Neuronal stem cell (in vitro differentiated cells): ENCODE measurements around the gene WDR36.

Source experiments
- DNase-seq: peaks from one replicate; pipeline ENCODE4 v3.0.0-alpha.2; 2013; ENCODE audit warnings: low spot score
- H2AFZ ChIP-seq: one replicate; pipeline ENCODE4 v1.6.1; 2013; ENCODE audit warnings: mild to moderate bottlenecking, low read length, inconsistent platforms
- H2AK5ac ChIP-seq: 2 replicates; pipeline ENCODE4 v1.6.1; 2013; ENCODE audit warnings: low read depth, mild to moderate bottlenecking, inconsistent platforms, low read length, moderate library complexity, mixed read lengths
- H2BK120ac ChIP-seq: 2 replicates; pipeline ENCODE4 v1.6.1; 2013; ENCODE audit warnings: low read depth, mild to moderate bottlenecking, inconsistent platforms, low read length, moderate library complexity, mixed read lengths
- H2BK12ac ChIP-seq: one replicate; pipeline ENCODE4 v1.6.1; 2013; ENCODE audit warnings: low read length, inconsistent platforms
- H2BK15ac ChIP-seq: 2 replicates; pipeline ENCODE4 v1.6.1; 2013; ENCODE audit warnings: mild to moderate bottlenecking, low read length, inconsistent platforms, mixed read lengths
- H2BK5ac ChIP-seq: one replicate; pipeline ENCODE4 v1.6.1; 2013; ENCODE audit warnings: inconsistent platforms, mild to moderate bottlenecking, low read length, moderate library complexity
- H3K14ac ChIP-seq: one replicate; pipeline ENCODE4 v1.6.1; 2013; ENCODE audit warnings: low read length, inconsistent platforms
- H3K18ac ChIP-seq: 2 replicates; pipeline ENCODE4 v1.6.1; 2013; ENCODE audit warnings: low read length, inconsistent platforms
- H3K23ac ChIP-seq: 2 replicates; pipeline ENCODE4 v1.6.1; 2013; ENCODE audit warnings: low read depth, mild to moderate bottlenecking, mixed read lengths, low read length, inconsistent platforms; ENCODE audit not compliant: poor library complexity
- H3K27ac ChIP-seq: replicated peaks from 3 replicates; pipeline ENCODE4 v1.5.1; 2013; ENCODE audit warnings: low read length, inconsistent platforms
- H3K27me3 ChIP-seq, 3 experiments: 2 replicates each; pipeline ENCODE4 v1.6.1; 2013; ENCODE audit warnings: low read length in 3 of 3, mild to moderate bottlenecking in 2 of 3, inconsistent platforms in 1 of 3, low read depth in 1 of 3, mixed read lengths in 1 of 3, moderate library complexity in 1 of 3; ENCODE audit not compliant: control insufficient read depth in 3 of 3, insufficient read depth in 3 of 3
- H3K36me3 ChIP-seq, 2 donors: replicated peaks in 1 of 2; 2 replicates each; pipeline ENCODE4 v1.6.1; 2013; ENCODE audit warnings: low read length in 2 of 2; ENCODE audit not compliant: control insufficient read depth in 2 of 2, insufficient read depth in 2 of 2
- H3K4ac ChIP-seq: 2 replicates; pipeline ENCODE4 v1.6.1; 2013; ENCODE audit warnings: inconsistent platforms, mild to moderate bottlenecking, low read length, moderate library complexity
- H3K4me1 ChIP-seq, 2 donors: 1 replicate in 1 of 2; 2 replicates in 1 of 2; pipeline ENCODE4 v1.6.1; 2013; ENCODE audit warnings: low read length in 2 of 2, low read depth in 1 of 2; ENCODE audit not compliant: control insufficient read depth in 2 of 2, insufficient read depth in 1 of 2
- H3K4me2 ChIP-seq: one replicate; pipeline ENCODE4 v1.6.1; 2013; ENCODE audit warnings: mild to moderate bottlenecking, low read length, inconsistent platforms; ENCODE audit not compliant: insufficient read depth, poor library complexity, severe bottlenecking
- H3K4me3 ChIP-seq, 2 donors: 2 replicates each; pipeline ENCODE4 v1.5.1; 2013; ENCODE audit warnings: low read length in 2 of 2, mild to moderate bottlenecking in 2 of 2, inconsistent platforms in 1 of 2, moderate library complexity in 1 of 2
- H3K79me1 ChIP-seq: one replicate; pipeline ENCODE4 v1.6.1; 2013; ENCODE audit warnings: low read depth, mild to moderate bottlenecking, inconsistent platforms, low read length, moderate library complexity
- H3K9ac ChIP-seq: one replicate; pipeline ENCODE4 v1.6.1; 2013; ENCODE audit warnings: mild to moderate bottlenecking, low read depth, low read length, inconsistent platforms; ENCODE audit not compliant: poor library complexity
- H3K9me3 ChIP-seq, 2 donors: replicated peaks in 1 of 2; 2 replicates each; pipeline versions ENCODE3 to v1.6.1; 2013; ENCODE audit warnings: low read length in 2 of 2, mild to moderate bottlenecking in 2 of 2, inconsistent platforms in 1 of 2, low read depth in 1 of 2, mixed read lengths in 1 of 2, moderate library complexity in 1 of 2; ENCODE audit not compliant: control insufficient read depth in 2 of 2, insufficient read depth in 1 of 2
- H4K8ac ChIP-seq: one replicate; pipeline ENCODE4 v1.6.1; 2013; ENCODE audit warnings: low read depth, mild to moderate bottlenecking, inconsistent platforms, low read length, moderate library complexity
- H4K91ac ChIP-seq: one replicate; pipeline ENCODE4 v1.6.1; 2013; ENCODE audit warnings: low read length, low read depth, mild to moderate bottlenecking, inconsistent platforms; ENCODE audit not compliant: poor library complexity
- WGBS, 2 donors: extraction: QIAGEN DNeasy Blood & Tissue Kit; methylation state at CpG; one replicate each; pipeline ENCODE4 v1.1.7; 2013; ENCODE audit warnings: missing lambda C conversion rate in 2 of 2, mixed read lengths in 1 of 2; ENCODE audit not compliant: insufficient read length in 2 of 2, insufficient replicate concordance in 1 of 2; ENCODE audit errors: extremely low coverage in 2 of 2; 5-methylcytosine and 5-hydroxymethylcytosine counted together

Gene WDR36

DNA sequence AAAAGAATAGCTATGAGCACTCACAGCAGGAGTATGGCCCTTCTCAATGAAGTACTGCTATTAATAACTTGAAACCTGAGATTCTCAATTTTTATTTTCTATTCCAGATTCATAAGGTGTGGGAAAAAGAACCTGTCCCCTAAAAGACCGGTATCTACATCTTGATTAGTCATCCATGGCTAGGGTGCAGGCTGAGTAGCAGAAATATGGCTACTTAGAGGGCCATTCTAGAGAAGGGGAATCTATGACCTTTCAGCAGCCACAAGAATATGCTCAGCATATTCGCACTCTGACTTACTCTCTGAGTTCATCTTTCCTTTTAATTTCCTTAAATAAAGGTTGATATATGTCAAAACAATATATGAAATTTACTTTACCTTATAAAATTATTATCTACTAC lies 27.7 kb downstream of the WDR36 start:
- H2BK5ac ChIP-seq, result no peak overlapping the region
- no peak overlapping the region for H3K27ac ChIP-seq
- no peak overlapping the region for H2BK120ac ChIP-seq
- no peak overlapping the region for H3K18ac ChIP-seq
- peaks cover 4 to 98% of the 10 kb centered on the region in 2 donors for H3K36me3 ChIP-seq
- no peak overlapping the region for H4K91ac ChIP-seq
- H3K9me3 ChIP-seq, result no peaks in the 10 kb centered on the region
- H3K4me3 ChIP-seq, result no peak overlapping the region
- WGBS, 2 donors, result no CpG with 5 or more reads among the region's 2 CpGs
- H2AK5ac ChIP-seq, result no peak overlapping the region
- H3K79me1 ChIP-seq, result no peaks in the 10 kb centered on the region
- no peaks in the 10 kb centered on the region for H3K27me3 ChIP-seq
- H3K4me2 ChIP-seq, result no peak overlapping the region
- no peak overlapping the region for H3K9ac ChIP-seq
- H3K4me1 ChIP-seq, result no peaks in the 10 kb centered on the region
- no peak overlapping the region for H4K8ac ChIP-seq
- H2BK12ac ChIP-seq, result no peak overlapping the region
- H2BK15ac ChIP-seq, result no peak overlapping the region
- no peak overlapping the region for H3K14ac ChIP-seq
- H2AFZ ChIP-seq, result no peak overlapping the region
- no peak for DNase-seq
- no peak overlapping the region for H3K23ac ChIP-seq
- H3K4ac ChIP-seq, result no peak overlapping the region

GRCh38 chr5:111120911-111121310 lies 28.8 kb downstream of the WDR36 start:
- H3K4me3 ChIP-seq, result no peak overlapping the region
- no peak overlapping the region for H4K8ac ChIP-seq
- no peak overlapping the region for H3K23ac ChIP-seq
- H3K27me3 ChIP-seq, result no peaks in the 10 kb centered on the region
- H2BK15ac ChIP-seq, result no peak overlapping the region
- H3K18ac ChIP-seq, result no peak overlapping the region
- H3K14ac ChIP-seq, result no peak overlapping the region
- H3K4me1 ChIP-seq, result no peaks in the 10 kb centered on the region
- H2BK5ac ChIP-seq, result no peak overlapping the region
- H4K91ac ChIP-seq, result no peak overlapping the region
- no peak overlapping the region for H2AK5ac ChIP-seq
- WGBS, 2 donors, result no CpG with 5 or more reads among the region's 2 CpGs
- H3K27ac ChIP-seq, result no peak overlapping the region
- H3K4me2 ChIP-seq, result no peak overlapping the region
- H3K9ac ChIP-seq, result no peak overlapping the region
- no peak overlapping the region for H3K4ac ChIP-seq
- DNase-seq, result no peak
- H2BK12ac ChIP-seq, result no peak overlapping the region
- no peaks in the 10 kb centered on the region for H3K79me1 ChIP-seq
- no peaks in the 10 kb centered on the region for H3K9me3 ChIP-seq
- no peak overlapping the region for H2AFZ ChIP-seq
- peaks cover 4 to 99% of the 10 kb centered on the region in 2 donors for H3K36me3 ChIP-seq
- no peak overlapping the region for H2BK120ac ChIP-seq

DNA sequence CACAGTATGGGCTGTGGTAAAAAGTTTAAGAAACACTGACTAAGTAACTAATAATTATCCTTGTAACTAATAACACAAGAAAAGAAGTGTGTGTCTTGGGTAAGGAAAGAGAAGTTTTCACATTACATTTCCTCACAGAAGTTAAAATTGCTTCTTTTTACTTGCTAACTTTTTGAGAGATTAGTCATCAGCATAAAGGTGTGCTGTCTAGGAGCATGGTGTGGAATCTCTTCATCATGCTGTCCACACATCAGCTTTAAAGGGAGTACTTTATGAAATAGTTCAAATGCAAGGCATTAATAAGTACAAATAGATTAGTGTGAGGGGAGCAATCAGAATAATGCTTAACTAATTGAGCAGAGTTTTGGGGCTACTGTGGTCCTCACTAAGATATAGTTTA lies 29.8 kb downstream of the WDR36 start:
- H2BK5ac ChIP-seq, result no peak overlapping the region
- H3K4me1 ChIP-seq, result no peaks in the 10 kb centered on the region
- no peaks in the 10 kb centered on the region for H3K27me3 ChIP-seq
- H3K9me3 ChIP-seq, result no peaks in the 10 kb centered on the region
- DNase-seq, result no peak
- no peak overlapping the region for H4K91ac ChIP-seq
- no peak overlapping the region for H3K9ac ChIP-seq
- H3K27ac ChIP-seq, result no peak overlapping the region
- no peak overlapping the region for H2BK12ac ChIP-seq
- H2AFZ ChIP-seq, result no peak overlapping the region
- H3K18ac ChIP-seq, result no peak overlapping the region
- H3K36me3 ChIP-seq, result peaks cover 4 to 100% of the 10 kb centered on the region in 2 donors
- no peak overlapping the region for H2BK15ac ChIP-seq
- H4K8ac ChIP-seq, result no peak overlapping the region
- H3K4me2 ChIP-seq, result no peak overlapping the region
- no peak overlapping the region for H3K23ac ChIP-seq
- no peak overlapping the region for H3K14ac ChIP-seq
- H2AK5ac ChIP-seq, result no peak overlapping the region
- no peak overlapping the region for H2BK120ac ChIP-seq
- no peaks in the 10 kb centered on the region for H3K79me1 ChIP-seq
- no peak overlapping the region for H3K4ac ChIP-seq
- no peak overlapping the region for H3K4me3 ChIP-seq

GRCh38 chr5:111122398-111122797 lies 30.2 kb downstream of the WDR36 start:
- Histone ChIP-seq H2AK5ac (no peak overlapping the region), H4K91ac (no peak overlapping the region), H3K79me1 (no peaks in the 10 kb centered on the region), H2AFZ (no peak overlapping the region), H3K9me3 (no peaks in the 10 kb centered on the region), H3K14ac (no peak overlapping the region), H3K36me3 (peaks cover 4 to 100% of the 10 kb centered on the region in 2 donors), H2BK15ac (no peak overlapping the region), H3K4me1 (no peaks in the 10 kb centered on the region), H3K9ac (no peak overlapping the region), H3K27me3 (no peaks in the 10 kb centered on the region), H3K4ac (no peak overlapping the region), H3K4me2 (no peak overlapping the region), H4K8ac (no peak overlapping the region), H2BK5ac (no peak overlapping the region), H2BK120ac (no peak overlapping the region), H2BK12ac (no peak overlapping the region), H3K23ac (no peak overlapping the region), H3K18ac (no peak overlapping the region), H3K4me3 (no peak overlapping the region), H3K27ac (no peak overlapping the region)
- DNase-seq, result no peak
- WGBS, 2 donors, result no CpG with 5 or more reads among the region's 2 CpGs
